Activated naive CD4-positive, alpha-beta T cell treated with anti-CD3 and anti-CD28 coated beads, Interleukin-2, amount 50 U/mL, for 24 hours (primary cell): ENCODE measurements around the gene EIF3F.
A peak's percentile ranks its signal among the peaks of the same experiment; 100 is the strongest.

Source experiments
- H3K27ac Mint-ChIP-seq: one replicate; pipeline ENCODE4 v1.8.0; 2021; ENCODE audit warnings: mild to moderate bottlenecking, mixed read lengths
- H3K27me3 Mint-ChIP-seq: one replicate; pipeline ENCODE4 v1.8.0; 2021; ENCODE audit warnings: mixed read lengths
- H3K36me3 Mint-ChIP-seq: one replicate; pipeline ENCODE4 v1.8.0; 2021; ENCODE audit warnings: mixed read lengths
- H3K4me1 Mint-ChIP-seq: one replicate; pipeline ENCODE4 v1.8.0; 2021; ENCODE audit warnings: mixed read lengths
- H3K4me3 Mint-ChIP-seq: one replicate; pipeline ENCODE4 v1.8.0; 2021; ENCODE audit warnings: mild to moderate bottlenecking, mixed read lengths
- H3K9me3 Mint-ChIP-seq: one replicate; pipeline ENCODE4 v1.8.0; 2021; ENCODE audit warnings: mixed read lengths

The EIF3F gene

DNA sequence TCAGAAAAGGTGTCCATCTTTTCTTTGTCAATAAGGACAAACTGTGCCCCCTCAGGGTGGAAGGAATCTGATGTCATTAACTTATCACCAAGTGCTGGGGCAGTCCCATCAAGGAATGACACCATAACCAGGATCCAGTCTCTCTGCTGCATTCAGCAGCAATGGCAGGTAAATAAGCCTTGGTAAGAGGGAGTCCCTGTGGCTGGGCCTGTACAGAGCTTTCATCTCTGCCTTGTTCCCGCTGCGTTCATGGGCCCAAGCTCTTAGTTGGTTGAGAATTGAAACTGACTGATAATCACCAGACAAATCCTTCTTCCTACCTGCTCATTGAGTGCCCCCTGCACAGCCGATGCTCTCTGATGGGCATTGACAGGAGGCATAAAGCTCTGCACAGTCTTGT lies 22.7 kb downstream of the EIF3F start:
- Mint-ChIP-seq H3K27ac (no peak overlapping the region), H3K9me3 (no peaks in the 10 kb centered on the region), H3K4me1 (no peaks in the 10 kb centered on the region), H3K4me3 (no peak overlapping the region), H3K27me3 (peaks cover 19% of the 10 kb centered on the region), H3K36me3 (no peaks in the 10 kb centered on the region)

DNA sequence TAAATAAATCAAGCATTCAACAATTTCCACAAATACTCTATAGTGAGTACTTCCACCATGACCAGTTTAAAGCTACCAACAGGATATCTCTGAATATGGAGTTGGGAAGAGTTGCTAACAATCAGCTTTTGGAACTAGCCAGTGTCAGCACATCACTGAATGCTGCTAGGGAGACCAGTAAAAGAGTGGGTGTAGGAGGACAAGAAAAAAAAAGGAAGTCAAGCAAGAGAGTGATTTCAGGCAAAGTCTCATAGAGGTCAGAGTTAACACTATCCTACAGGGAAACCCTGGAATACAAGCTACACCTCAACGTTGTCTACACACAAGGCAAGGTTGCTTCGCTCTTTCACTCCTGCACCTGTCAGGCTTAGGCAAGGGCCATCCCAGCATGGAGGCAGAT lies 24.2 kb downstream of the EIF3F start:
- Mint-ChIP-seq H3K36me3 (no peaks in the 10 kb centered on the region), H3K27me3 (peaks cover 24% of the 10 kb centered on the region), H3K4me3 (no peak overlapping the region), H3K9me3 (no peaks in the 10 kb centered on the region), H3K27ac (no peak overlapping the region), H3K4me1 (no peaks in the 10 kb centered on the region)

DNA sequence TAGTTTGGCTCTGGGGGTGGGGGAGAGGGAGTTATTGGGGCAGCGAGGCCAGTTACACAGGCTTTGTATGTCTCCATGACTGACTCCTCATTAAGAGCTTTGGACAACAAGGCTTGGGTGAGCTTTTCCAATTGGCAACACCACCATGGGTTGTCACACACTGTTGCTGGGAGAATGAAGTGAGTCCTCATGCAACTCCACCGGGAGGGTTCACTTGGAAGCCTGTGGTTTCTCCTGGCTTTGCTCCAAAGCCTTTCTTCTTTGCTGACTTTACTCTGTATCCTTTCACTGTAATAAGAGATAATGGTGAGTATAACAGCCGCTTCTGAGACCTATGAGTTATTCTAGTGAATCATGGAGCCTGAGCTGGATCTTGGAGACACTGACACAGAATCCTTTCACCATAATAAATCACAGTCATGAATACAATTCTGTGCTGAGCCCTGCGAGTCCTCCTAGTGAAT lies 24.9 kb downstream of the EIF3F start:
- Mint-ChIP-seq H3K27ac (no peak overlapping the region), H3K9me3 (no peaks in the 10 kb centered on the region), H3K4me3 (no peak overlapping the region), H3K36me3 (no peaks in the 10 kb centered on the region), H3K4me1 (no peaks in the 10 kb centered on the region), H3K27me3 (peaks cover 27% of the 10 kb centered on the region)

DNA sequence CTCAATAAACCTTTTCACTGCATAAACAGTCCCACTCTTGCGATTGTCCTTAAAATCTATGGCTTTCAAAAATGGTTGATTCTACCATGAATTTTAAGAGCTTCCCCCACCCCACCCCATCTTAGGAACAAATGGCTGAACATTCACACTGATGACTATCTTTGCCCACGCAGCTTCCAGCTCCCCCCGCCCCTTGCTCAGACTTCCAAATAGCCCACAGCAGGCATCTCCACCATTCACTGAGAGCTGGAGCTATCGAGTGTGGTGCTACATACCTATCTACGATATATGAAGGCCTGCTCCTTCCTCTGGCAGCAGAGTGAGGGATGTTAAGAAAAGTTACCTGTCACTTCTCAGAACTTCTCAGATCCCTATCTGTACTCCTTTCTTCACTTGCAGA lies 26.7 kb downstream of the EIF3F start:
- H3K4me1 Mint-ChIP-seq, result peaks cover 5% of the 10 kb centered on the region
- peaks cover 34% of the 10 kb centered on the region for H3K27me3 Mint-ChIP-seq
- H3K9me3 Mint-ChIP-seq, result no peaks in the 10 kb centered on the region
- H3K27ac Mint-ChIP-seq, result peak overlapping the region; percentile 46
- no peak overlapping the region for H3K4me3 Mint-ChIP-seq
- no peaks in the 10 kb centered on the region for H3K36me3 Mint-ChIP-seq

DNA sequence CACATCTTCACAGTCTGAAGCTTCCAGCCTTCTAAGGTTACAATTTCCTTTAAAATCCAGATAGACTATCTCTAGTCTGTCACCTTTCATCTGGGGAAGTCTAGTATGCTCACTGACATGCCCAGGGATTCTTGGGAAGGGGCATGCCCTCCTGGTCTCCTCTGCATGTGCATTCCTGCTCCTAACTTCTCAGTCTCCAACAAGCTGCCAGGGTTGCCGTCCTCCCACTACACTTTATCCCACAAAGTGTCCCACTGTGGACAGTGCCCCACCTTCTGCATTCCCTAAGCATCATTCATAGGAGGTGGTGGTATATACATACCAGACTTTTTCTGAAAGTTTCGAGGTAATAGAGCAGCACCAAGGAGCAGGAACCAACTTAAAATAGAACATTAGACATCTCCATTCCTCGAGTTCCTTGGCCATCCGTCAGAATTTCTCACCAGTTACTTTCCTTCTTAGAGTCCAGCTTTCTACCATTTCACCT lies 28.7 kb downstream of the EIF3F start:
- H3K27me3 Mint-ChIP-seq, result peaks cover 39% of the 10 kb centered on the region

DNA sequence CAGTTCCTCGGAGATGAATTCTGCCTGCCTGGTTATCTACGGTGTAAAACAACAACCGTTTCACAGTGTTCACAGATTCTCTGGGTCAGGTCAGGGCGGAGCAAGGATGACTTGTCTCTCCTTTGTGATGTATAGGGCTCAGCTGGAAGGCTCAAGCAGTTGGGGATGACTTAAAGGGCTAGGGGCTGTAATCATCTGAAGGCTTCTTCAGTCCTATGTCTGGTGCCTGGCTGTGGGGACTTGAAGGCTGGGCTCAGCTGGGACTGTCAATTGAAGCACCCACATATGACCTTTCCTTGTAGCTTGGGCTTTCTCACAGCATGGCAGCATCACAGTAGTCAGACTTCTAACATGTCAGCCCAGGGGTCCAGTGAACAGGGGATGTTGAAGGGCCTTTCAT lies 29.3 kb downstream of the EIF3F start:
- Mint-ChIP-seq H3K9me3 (no peaks in the 10 kb centered on the region), H3K27ac (no peak overlapping the region), H3K36me3 (no peaks in the 10 kb centered on the region), H3K4me3 (no peak overlapping the region), H3K27me3 (peaks cover 35% of the 10 kb centered on the region), H3K4me1 (peaks cover 14% of the 10 kb centered on the region)

More for the DNA sequence above, 28.7 kb downstream of the EIF3F start:
- no peak overlapping the region for H3K27ac Mint-ChIP-seq
- H3K4me1 Mint-ChIP-seq, result peaks cover 14% of the 10 kb centered on the region
- no peaks in the 10 kb centered on the region for H3K9me3 Mint-ChIP-seq
- H3K36me3 Mint-ChIP-seq, result no peaks in the 10 kb centered on the region
- H3K4me3 Mint-ChIP-seq, result no peak overlapping the region

DNA sequence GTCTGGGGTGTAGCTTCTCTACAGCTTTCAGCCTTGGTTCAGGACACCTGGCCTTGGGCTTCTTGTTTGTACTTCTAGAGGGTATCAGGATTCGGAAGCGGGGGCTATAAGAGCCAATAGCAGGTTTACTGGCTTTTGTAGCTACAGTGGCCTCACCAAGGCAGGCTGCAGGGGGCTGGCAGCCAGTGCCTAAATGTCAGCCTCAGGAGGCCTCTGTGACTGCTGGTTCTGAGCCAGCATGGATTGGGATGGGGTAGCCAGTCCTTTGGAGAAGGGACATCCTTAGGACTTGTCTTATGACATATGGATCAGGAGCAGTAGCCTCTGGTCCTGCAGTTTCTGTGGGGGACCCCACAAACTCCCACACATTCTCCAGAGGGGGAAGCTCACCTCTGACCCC lies 29.9 kb downstream of the EIF3F start:
- Mint-ChIP-seq H3K4me3 (no peak overlapping the region), H3K27me3 (peaks cover 34% of the 10 kb centered on the region), H3K27ac (no peak overlapping the region), H3K36me3 (no peaks in the 10 kb centered on the region), H3K4me1 (peaks cover 14% of the 10 kb centered on the region), H3K9me3 (no peaks in the 10 kb centered on the region)

DNA sequence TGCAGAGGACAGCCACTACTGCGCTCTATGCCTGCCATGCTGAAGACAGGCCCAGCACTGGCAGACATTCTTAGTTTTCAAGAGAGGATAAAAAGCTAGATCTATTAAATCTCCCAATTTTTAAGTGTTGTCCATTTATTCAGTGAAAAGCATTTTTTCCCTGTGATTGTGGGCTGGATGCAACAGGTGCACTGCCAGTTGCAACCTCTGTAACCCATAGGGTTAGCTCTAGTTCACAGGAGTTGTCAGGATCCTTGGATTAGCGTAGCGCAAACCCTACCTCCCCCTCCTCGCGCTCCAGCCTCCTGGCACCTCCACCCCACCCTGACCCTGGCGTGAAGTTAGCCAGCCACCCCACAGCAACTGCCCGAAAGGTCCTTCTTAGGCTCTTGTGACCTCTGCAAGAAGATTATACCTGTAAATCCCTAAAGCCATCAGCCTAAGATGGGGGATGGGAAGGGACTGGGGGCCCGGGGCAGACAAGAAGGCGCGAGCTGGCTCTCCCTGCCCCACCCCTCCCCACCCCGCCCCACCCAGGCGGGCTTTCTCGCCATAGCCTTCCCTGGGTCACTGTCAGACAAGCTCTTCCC lies 30.9 kb downstream of the EIF3F start:
- Mint-ChIP-seq H3K27me3 (peaks cover 32% of the 10 kb centered on the region), H3K4me3 (peak overlapping the region; percentile 84), H3K4me1 (peaks cover 14% of the 10 kb centered on the region), H3K36me3 (no peaks in the 10 kb centered on the region), H3K9me3 (no peaks in the 10 kb centered on the region), H3K27ac (no peak overlapping the region)

DNA sequence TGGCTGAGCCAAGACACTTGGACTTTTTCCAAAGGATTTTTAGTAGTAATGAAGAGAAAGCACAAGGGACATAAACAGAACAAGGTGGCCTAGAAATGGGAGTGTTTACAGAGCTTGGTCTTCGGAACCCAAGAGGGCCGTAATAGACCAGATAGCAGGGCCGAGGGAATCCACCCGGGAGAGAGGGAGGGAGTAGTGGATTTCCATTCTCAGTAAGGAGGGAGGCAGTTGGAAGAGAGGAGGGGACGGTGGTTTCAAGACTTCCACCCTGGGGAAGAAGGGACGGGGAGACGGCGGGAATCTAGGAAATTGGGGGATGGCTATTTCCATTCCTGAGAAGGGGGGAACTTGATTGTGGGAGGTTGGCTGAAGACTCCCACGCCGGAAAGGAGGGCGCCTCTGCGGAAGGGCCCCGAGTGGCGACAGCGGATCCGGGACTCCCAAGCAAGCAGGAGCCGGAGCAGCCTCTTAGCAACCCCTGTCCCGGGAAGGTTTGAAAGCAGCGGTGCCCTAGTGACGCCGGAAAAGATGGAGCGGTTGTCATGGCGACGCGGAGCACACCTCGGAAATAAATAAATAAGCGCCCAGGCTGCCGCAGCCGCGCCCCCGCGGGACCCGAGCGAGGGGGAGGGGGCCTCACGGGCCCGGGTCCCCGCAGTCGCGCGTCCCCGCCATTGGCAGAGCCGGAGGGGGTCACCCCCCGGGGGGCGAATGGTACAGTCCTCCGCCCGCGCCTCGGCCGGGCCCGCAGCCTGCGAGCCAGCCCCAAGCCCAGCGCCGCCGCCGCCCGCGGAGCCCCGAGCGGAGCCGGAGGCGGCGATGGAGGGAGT lies 31.6 kb downstream of the EIF3F start:
- H3K27me3 Mint-ChIP-seq, result peaks cover 32% of the 10 kb centered on the region
- H3K27ac Mint-ChIP-seq, result no peak overlapping the region
- H3K36me3 Mint-ChIP-seq, result no peaks in the 10 kb centered on the region
- no peaks in the 10 kb centered on the region for H3K9me3 Mint-ChIP-seq
- H3K4me3 Mint-ChIP-seq, result peak overlapping the region; percentile 84
- peaks cover 14% of the 10 kb centered on the region for H3K4me1 Mint-ChIP-seq

DNA sequence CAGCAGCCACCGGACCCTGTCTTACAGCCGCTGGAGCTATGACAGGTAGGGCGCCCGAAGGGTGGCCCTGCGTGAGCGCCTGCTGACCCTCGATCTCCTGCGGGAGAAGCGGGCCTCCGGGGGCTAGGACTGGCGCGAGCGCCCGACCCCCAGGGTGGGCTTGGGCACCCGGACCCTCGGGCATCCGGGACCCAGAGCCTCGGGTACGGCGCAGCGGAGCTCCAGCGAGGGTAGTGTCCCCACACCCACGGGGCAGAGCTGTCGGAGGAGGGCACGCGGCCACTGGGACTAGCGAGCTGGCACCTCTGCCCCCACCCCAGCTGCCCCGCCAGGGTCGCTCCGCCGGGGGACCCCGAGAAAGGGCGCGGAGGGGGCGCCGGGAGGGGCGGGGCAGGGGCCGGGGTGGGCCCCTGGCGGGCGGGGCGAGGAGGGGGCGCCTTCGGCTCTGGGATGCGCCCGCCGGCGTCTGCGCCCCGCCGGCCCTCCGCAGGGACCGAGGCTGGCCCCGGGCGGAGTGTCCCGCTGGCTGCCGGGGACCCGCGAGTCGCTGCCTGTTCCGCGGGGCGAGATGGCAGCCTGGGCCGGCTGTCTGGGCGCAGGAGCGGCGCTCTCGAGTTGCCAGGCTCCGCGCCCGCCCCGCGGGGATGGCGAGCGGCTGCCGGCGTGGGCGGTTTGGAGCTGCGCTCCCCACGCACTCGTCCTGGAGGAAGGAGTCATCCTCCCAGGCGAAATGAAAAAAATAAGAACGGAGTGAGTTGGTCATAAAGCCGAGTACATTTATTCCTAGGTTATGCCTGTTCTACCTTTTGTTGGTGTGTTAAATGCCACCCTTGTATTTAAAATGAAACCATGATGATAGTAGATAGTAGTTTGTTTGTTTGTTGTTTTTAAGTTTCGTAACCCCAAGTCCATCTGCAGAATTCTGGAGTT lies 32.4 kb downstream of the EIF3F start:
- H3K9me3 Mint-ChIP-seq, result no peaks in the 10 kb centered on the region
- H3K27me3 Mint-ChIP-seq, result peaks cover 29% of the 10 kb centered on the region
- no peaks in the 10 kb centered on the region for H3K36me3 Mint-ChIP-seq
- H3K4me1 Mint-ChIP-seq, result peaks cover 14% of the 10 kb centered on the region
- H3K27ac Mint-ChIP-seq, result no peak overlapping the region
- H3K4me3 Mint-ChIP-seq, result peak overlapping the region; percentile 80

DNA sequence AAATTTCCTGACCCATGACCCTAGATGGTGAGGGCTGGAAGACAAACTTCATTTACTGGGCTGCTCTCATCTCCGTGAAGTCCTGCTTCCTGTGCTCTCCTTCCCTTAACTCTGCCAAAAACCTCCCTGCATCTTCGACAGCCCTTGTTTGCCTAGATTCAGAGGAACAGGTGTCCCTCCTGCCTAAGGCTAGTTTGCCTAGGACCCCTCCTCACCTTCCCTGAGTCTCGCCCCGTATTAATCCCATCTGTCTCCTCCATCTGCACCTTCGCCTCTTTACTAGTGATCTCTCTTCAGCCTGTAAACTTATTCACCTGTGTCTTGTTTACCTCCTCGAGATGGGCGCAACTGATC lies 33.1 kb downstream of the EIF3F start:
- Mint-ChIP-seq H3K27ac (no peak overlapping the region), H3K9me3 (no peaks in the 10 kb centered on the region), H3K36me3 (no peaks in the 10 kb centered on the region), H3K4me1 (peaks cover 14% of the 10 kb centered on the region), H3K27me3 (peaks cover 27% of the 10 kb centered on the region), H3K4me3 (peak overlapping the region; percentile 80)

DNA sequence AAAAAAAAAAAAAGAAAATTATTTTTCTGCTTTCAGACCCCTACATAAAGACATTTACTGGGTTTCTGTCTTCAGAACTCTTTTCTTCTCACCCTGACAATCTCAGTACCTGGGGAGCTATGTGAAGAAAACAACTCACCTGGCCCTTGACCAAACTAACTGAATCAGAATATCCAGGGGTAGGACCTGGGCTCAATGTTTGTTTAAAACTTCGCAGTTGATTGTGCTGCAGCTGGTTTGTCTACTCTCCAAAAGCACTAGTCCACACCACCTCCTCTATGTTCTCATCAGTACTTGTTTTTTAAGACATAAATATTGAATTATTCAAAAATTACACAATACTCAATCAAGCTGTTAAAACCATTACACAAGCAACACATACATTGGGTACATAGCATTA lies 34.8 kb downstream of the EIF3F start:
- no peaks in the 10 kb centered on the region for H3K36me3 Mint-ChIP-seq
- no peak overlapping the region for H3K27ac Mint-ChIP-seq
- no peak overlapping the region for H3K4me3 Mint-ChIP-seq
- peaks cover 19% of the 10 kb centered on the region for H3K27me3 Mint-ChIP-seq
- H3K4me1 Mint-ChIP-seq, result peaks cover 14% of the 10 kb centered on the region
- no peaks in the 10 kb centered on the region for H3K9me3 Mint-ChIP-seq

DNA sequence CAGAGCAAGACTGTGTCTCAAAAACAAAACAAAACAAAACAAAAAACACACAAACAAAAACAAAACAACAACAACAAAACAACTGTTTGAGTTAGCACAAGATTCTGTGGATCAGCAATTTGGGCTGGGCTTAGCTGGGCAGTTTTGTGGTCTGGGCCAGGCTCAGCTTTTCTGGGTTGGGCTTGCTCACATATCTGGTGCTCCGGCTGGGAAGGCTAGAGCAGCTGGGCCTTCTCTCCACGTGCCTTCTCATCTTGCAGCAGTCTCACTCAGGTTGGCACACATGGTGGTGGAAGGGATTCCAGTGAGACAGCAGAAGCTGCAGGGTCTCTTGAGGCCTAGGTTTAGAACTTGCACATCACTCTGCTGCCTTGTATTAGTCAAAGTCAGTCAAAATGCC lies 35.7 kb downstream of the EIF3F start:
- Mint-ChIP-seq H3K36me3 (no peaks in the 10 kb centered on the region), H3K4me1 (peaks cover 14% of the 10 kb centered on the region), H3K27me3 (peaks cover 14% of the 10 kb centered on the region), H3K4me3 (no peak overlapping the region), H3K27ac (no peak overlapping the region), H3K9me3 (no peaks in the 10 kb centered on the region)

DNA sequence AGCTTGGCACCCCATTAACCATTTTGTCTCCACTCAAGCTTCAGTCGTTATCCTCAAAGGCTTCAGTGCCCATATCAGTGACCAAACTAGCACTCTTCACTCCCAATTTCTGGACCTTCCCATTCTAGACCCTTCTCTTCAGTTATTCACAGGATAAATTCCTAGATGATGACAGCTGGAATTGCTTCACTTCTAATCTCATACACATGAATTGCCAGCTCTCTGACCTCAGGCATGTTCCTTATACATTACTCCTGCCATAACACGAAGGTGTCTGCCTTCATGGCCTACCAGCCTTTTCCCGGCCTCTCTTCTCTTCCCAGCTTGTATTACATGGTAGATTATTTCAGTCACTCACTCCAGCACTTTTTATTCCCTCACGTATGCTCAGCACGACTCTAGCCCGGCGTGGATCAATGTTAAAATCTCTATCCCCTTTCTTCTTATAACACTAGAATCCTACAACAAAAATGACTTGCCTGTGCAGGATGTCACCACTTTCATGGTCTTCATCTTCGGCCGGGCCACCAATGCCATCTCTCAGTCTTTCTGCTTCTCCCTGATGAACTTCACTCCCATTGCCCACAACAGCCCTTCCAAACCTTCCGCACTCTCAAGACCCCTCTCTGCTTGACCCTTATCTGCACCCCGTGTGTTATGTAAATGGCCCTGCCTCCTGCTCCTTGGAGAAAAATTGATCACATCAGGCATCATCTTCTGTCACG lies 36.9 kb downstream of the EIF3F start:
- H3K9me3 Mint-ChIP-seq, result no peaks in the 10 kb centered on the region
- H3K27me3 Mint-ChIP-seq, result peaks cover 9% of the 10 kb centered on the region
- no peaks in the 10 kb centered on the region for H3K36me3 Mint-ChIP-seq
- no peak overlapping the region for H3K27ac Mint-ChIP-seq
- H3K4me3 Mint-ChIP-seq, result no peak overlapping the region
- H3K4me1 Mint-ChIP-seq, result peaks cover 8% of the 10 kb centered on the region

DNA sequence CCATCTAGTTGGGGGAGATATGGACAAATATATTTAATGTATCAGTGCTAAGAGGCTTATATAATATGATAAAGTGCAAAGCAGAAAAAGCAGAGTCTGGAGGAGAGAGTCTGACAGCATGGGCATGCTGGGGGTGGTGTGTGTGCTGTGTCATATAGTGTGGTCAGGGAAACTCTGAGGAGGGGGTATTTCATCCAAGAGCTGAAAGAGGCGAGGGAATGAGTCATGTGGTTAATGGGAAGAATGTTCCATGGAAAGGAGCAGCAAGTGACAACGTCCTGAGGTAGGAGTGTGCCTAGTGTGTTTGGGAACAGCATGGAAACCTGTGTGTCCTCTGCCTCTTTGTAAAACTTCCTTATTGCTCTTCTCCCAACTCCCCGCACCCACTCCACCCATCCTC lies 38.0 kb downstream of the EIF3F start:
- H3K9me3 Mint-ChIP-seq, result no peaks in the 10 kb centered on the region
- H3K4me1 Mint-ChIP-seq, result peaks cover 5% of the 10 kb centered on the region
- H3K36me3 Mint-ChIP-seq, result no peaks in the 10 kb centered on the region
- no peak overlapping the region for H3K27ac Mint-ChIP-seq
- peaks cover 12% of the 10 kb centered on the region for H3K27me3 Mint-ChIP-seq
- no peak overlapping the region for H3K4me3 Mint-ChIP-seq
